Lung (tissue), 12 donors: ENCODE data around the gene VASN. TPM values are rescaled to one million over a fixed set of nuclear protein-coding genes. Genes with fewer than 3 reads are reported as not detected.

Source experiments
- ATAC-seq: fragments of 200-7000 bp; cut with Tn5 transposase; one replicate; pipeline ENCODE4 v1.9.1; 2020; ENCODE audit warnings: moderate number of reproducible peaks; ENCODE audit not compliant: insufficient read depth, low FRiP score
- DNase-seq, 3 donors: peaks; one replicate each; pipeline ENCODE4 v3.0.0-alpha.2; 2013 to 2017
- H3K27ac ChIP-seq, 2 donors: one replicate each; pipeline ENCODE4 v1.5.1; 2013; ENCODE audit warnings: mild to moderate bottlenecking in 2 of 2, moderate library complexity in 2 of 2, control low read depth in 1 of 2, inconsistent platforms in 1 of 2, low read depth in 1 of 2, low read length in 1 of 2
- H3K27me3 ChIP-seq, 3 donors: one replicate each; pipeline ENCODE4 v1.5.1; 2013; ENCODE audit warnings: low read length in 2 of 3; ENCODE audit not compliant: control insufficient read depth in 3 of 3, insufficient read depth in 3 of 3
- H3K36me3 ChIP-seq, 4 donors: one replicate each; pipeline ENCODE4 v1.5.1; 2013; ENCODE audit warnings: low read length in 4 of 4, mild to moderate bottlenecking in 1 of 4, moderate library complexity in 1 of 4; ENCODE audit not compliant: control insufficient read depth in 4 of 4, insufficient read depth in 4 of 4
- H3K4me1 ChIP-seq, 5 donors: one replicate each; pipeline ENCODE4 v1.5.1; 2013; ENCODE audit warnings: low read length in 5 of 5, mild to moderate bottlenecking in 2 of 5, moderate library complexity in 1 of 5; ENCODE audit not compliant: control insufficient read depth in 5 of 5, insufficient read depth in 5 of 5
- H3K4me3 ChIP-seq: one replicate; pipeline ENCODE4 v1.5.1; 2013; ENCODE audit warnings: mild to moderate bottlenecking, control low read depth, moderate library complexity
- H3K9ac ChIP-seq, 2 donors: one replicate each; pipeline ENCODE4 v1.5.1; 2013; ENCODE audit warnings: low read length in 2 of 2, control low read depth in 1 of 2; ENCODE audit not compliant: insufficient read depth in 1 of 2
- H3K9me3 ChIP-seq, 4 donors: one replicate each; pipeline ENCODE4 v1.5.1; 2013; ENCODE audit warnings: low read length in 3 of 4, mild to moderate bottlenecking in 1 of 4, moderate library complexity in 1 of 4; ENCODE audit not compliant: control insufficient read depth in 4 of 4, insufficient read depth in 3 of 4
- CTCF ChIP-seq: IDR thresholded peaks from 2 replicates; pipeline ENCODE4 v1.5.1; 2012; ENCODE audit warnings: mild to moderate bottlenecking; ENCODE audit errors: control extremely low read depth, extremely low read depth
- WGBS, 2 donors: extraction: QIAGEN DNeasy Blood & Tissue Kit; methylation state at CpG; one replicate each; pipeline ENCODE4 v1.1.7; 2013; 5-methylcytosine and 5-hydroxymethylcytosine counted together
- polyA plus RNA-seq, 2 donors: library from polyadenylated mRNA; stranded (reverse); fragments of 200-250 nt; gene quantifications; one replicate each; pipeline ENCODE4 v1.2.1, GENCODE V29; 2013
- total RNA-seq, 2 donors: library from RNA; depleted of rRNA in 1 of 2; stranded (reverse); fragments of >200 nt in 1 of 2; gene quantifications; one replicate each; pipeline ENCODE4 v1.2.1, GENCODE V29; 2014 to 2021
- donor health status: control.
- donor health status: control.
- donor health status: Bipolar disorder and iron deficiency.
- donor health status: healthy.
- donor health status: DM: yes; HTN: yes; CAD: no.

VASN gene
- total and polyA plus RNA-seq, 4 donors, result 18.8 to 42.9 (median 31.3) TPM

GRCh38 chr16:4389051-4389955 lies 17.7 kb downstream of the VASN start:
- 61 to 78% methylated on average over 27 of the region's 27 CpGs for WGBS, 2 donors
- H3K27me3 ChIP-seq, result no peaks in the 10 kb centered on the region
- H3K27ac ChIP-seq, result peak overlapping the region in 1 of 2 donors; percentile 72
- H3K9ac ChIP-seq, result peak overlapping the region in 1 of 2 donors; percentile 12
- no peaks in the 10 kb centered on the region for H3K9me3 ChIP-seq
- TF ChIP-seq CTCF, result no peak
- no peak overlapping the region for H3K4me3 ChIP-seq
- H3K36me3 ChIP-seq, result peaks cover 0 to 32% (median 0%) of the 10 kb centered on the region in 4 donors
- no peak for ATAC-seq
- H3K4me1 ChIP-seq, result peaks cover 0 to 37% (median 13%) of the 10 kb centered on the region in 5 donors
- peak in 1 of 3 donors; percentile 65 for DNase-seq

- Histone ChIP-seq H3K27me3 (no peaks in the 10 kb centered on the region), H3K4me1 (peaks cover 0 to 37% (median 13%) of the 10 kb centered on the region in 5 donors), H3K9me3 (no peaks in the 10 kb centered on the region), H3K4me3 (no peak overlapping the region), H3K9ac (no peak overlapping the region), H3K36me3 (peaks cover 0 to 36% (median 0%) of the 10 kb centered on the region in 4 donors), H3K27ac (no peak overlapping the region)
- no peak for DNase-seq
- ATAC-seq, result no peak
- no peak for TF ChIP-seq CTCF
- WGBS, 2 donors, result 86 to 90% methylated on average over 18 of the region's 18 CpGs
Measured at GRCh38 chr16:4390266-4391260, 18.9 kb downstream of the VASN start.

DNA sequence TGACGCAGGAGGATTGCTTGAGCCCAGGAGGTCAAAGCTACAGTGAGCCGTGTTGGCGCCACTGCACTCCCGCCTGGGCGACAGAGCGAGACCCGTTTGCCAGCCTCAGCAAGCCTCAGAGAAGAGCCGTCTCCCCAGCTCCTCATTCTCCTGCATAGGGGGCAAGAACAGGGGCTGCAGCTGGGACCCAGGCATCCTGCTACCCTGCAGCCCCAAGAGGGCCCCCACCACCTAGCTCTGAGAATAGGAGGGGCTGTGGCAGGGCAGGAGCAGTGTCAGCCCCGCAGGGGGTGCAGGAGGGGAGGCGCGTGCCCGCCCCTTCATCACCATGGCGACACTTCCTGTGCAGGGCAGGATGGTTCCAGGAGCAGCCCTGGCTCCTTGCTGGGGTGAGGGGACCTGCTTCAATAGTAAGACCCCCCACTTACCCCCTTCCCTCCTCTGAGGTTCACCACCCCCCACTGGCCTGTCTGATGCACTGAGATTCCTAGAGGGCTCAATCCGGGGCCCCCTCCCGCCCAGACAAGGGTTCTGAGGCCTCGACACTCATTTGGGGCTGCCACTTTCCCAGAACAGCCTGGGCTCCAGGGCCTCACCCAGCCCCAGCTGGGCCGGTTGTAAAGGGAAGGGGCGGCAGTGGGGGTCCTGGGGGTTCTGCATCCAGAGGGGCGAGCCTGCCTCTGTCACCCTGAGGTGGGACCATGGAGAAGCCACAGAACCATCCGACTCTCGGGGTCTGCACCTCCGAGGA lies 20.2 kb downstream of the VASN start:
- Histone ChIP-seq H3K27me3 (no peaks in the 10 kb centered on the region), H3K4me1 (peaks cover 0 to 37% (median 13%) of the 10 kb centered on the region in 5 donors), H3K9me3 (no peaks in the 10 kb centered on the region), H3K9ac (no peak overlapping the region), H3K36me3 (peaks cover 0 to 36% (median 0%) of the 10 kb centered on the region in 4 donors), H3K27ac (peak overlapping the region in 1 of 2 donors; percentile 23), H3K4me3 (no peak overlapping the region)
- DNase-seq, result no peak
- ATAC-seq, result no peak
- WGBS, 2 donors, result 82 to 91% methylated on average over 22 of the region's 22 CpGs
- TF ChIP-seq CTCF, result no peak
